Karpas-422 (cell line): ENCODE results near the gene TRAP1. TPM values are rescaled to one million over a fixed set of nuclear protein-coding genes. Genes with fewer than 3 reads are reported as not detected.
A peak's percentile ranks its signal among the peaks of the same experiment; 100 is the strongest.

Source experiments
- DNase-seq: peaks from one replicate; pipeline ENCODE4 v3.0.0-alpha.2; 2015
- H2AFZ ChIP-seq: fragments of 200-600 bp; sonication (generic); 2 replicates; pipeline ENCODE4 v1.6.1; 2014; ENCODE audit warnings: antibody characterized with exemption, low read length, mixed read lengths
- H3K27ac ChIP-seq: fragments of 200-600 bp; sonication (generic); 2 replicates; pipeline ENCODE4 v1.5.1; 2014; ENCODE audit warnings: mild to moderate bottlenecking, low read length, moderate library complexity
- H3K27me3 ChIP-seq: fragments of 200-600 bp; sonication (generic); 2 replicates; pipeline ENCODE4 v1.6.1; 2014; ENCODE audit warnings: low read length, mixed read lengths
- H3K36me3 ChIP-seq: fragments of 200-600 bp; sonication (generic); 2 replicates; pipeline ENCODE4 v1.6.1; 2014; ENCODE audit warnings: low read length, mixed read lengths; ENCODE audit not compliant: insufficient read depth
- H3K4me1 ChIP-seq: fragments of 200-600 bp; sonication (generic); 2 replicates; pipeline ENCODE4 v1.6.1; 2014; ENCODE audit warnings: mild to moderate bottlenecking, low read length, mixed read lengths
- H3K4me2 ChIP-seq: fragments of 200-600 bp; sonication (generic); 2 replicates; pipeline ENCODE4 v1.6.1; 2014; ENCODE audit warnings: low read length, low read depth, mild to moderate bottlenecking; ENCODE audit not compliant: poor library complexity, severe bottlenecking
- H3K4me3 ChIP-seq: fragments of 200-600 bp; sonication (generic); 2 replicates; pipeline ENCODE4 v1.5.1; 2014; ENCODE audit warnings: mild to moderate bottlenecking, antibody characterized with exemption, low read length, mixed read lengths
- H3K79me2 ChIP-seq: fragments of 200-600 bp; sonication (generic); 2 replicates; pipeline ENCODE4 v1.6.1; 2014; ENCODE audit warnings: mild to moderate bottlenecking, low read length, mixed read lengths
- H3K9ac ChIP-seq: fragments of 200-600 bp; sonication (generic); 2 replicates; pipeline ENCODE4 v1.6.0; 2014; ENCODE audit warnings: low read length
- H3K9me2 ChIP-seq: fragments of 200-600 bp; sonication (generic), shearing (Covaris generic); replicated peaks from 2 replicates; pipeline ENCODE4 v1.6.0; 2014; ENCODE audit warnings: mild to moderate bottlenecking, low read length, moderate library complexity; ENCODE audit not compliant: insufficient read depth
- H3K9me3 ChIP-seq: fragments of 300-700, 200-600 bp; sonication (generic); 2 replicates; pipeline ENCODE4 v1.6.1; 2014; ENCODE audit warnings: low read length, mixed read lengths
- H4K20me1 ChIP-seq: fragments of 200-600 bp; sonication (generic); 2 replicates; pipeline ENCODE4 v1.6.1; 2014; ENCODE audit warnings: mild to moderate bottlenecking, antibody characterized with exemption, low read length, low read depth; ENCODE audit not compliant: insufficient read depth
- total RNA-seq: library from RNA; depleted of rRNA; stranded (reverse); fragments of >200 nt; shearing (Covaris generic); gene quantifications from 2 replicates; pipeline ENCODE4 v1.2.3, GENCODE V29; 2014; ENCODE audit warnings: low replicate concordance

The TRAP1 gene
- total RNA-seq, 1 experiment from 2014 or later = 195 TPM

GRCh38 chr16:3727806-3728381 lies 10.6 kb upstream of the TRAP1 start:
- Histone ChIP-seq H3K9ac (no peak overlapping the region), H3K4me3 (no peak overlapping the region), H3K27me3 (no peaks in the 10 kb centered on the region), H3K79me2 (no peaks in the 10 kb centered on the region), H3K4me1 (peaks cover 4% of the 10 kb centered on the region; the same call in 1 of the 2 replicates), H3K27ac (no peak overlapping the region), H3K36me3 (0 out of 2 replicates have a peak, but pooled peaks cover 5% of the 10 kb centered on the region), H3K9me2 (no peaks in the 10 kb centered on the region), H3K4me2 (no peak overlapping the region), H2AFZ (no peak overlapping the region), H3K9me3 (no peaks in the 10 kb centered on the region), H4K20me1 (no peaks in the 10 kb centered on the region)
- DNase-seq = no peak

GRCh38 chr16:3726021-3726687 lies 8.8 kb upstream of the TRAP1 start:
- Histone ChIP-seq H3K4me1 (peaks cover 4% of the 10 kb centered on the region; the same call in 1 of the 2 replicates), H3K4me3 (no peak overlapping the region), H3K9ac (no peak overlapping the region), H3K9me2 (no peaks in the 10 kb centered on the region), H3K27me3 (no peaks in the 10 kb centered on the region), H3K36me3 (0 out of 2 replicates have a peak, but pooled peaks cover 5% of the 10 kb centered on the region), H3K4me2 (no peak overlapping the region), H3K9me3 (no peaks in the 10 kb centered on the region), H3K79me2 (no peaks in the 10 kb centered on the region), H3K27ac (no peak overlapping the region), H2AFZ (no peak overlapping the region), H4K20me1 (no peaks in the 10 kb centered on the region)
- DNase-seq = no peak

GRCh38 chr16:3725276-3725675 lies 8.0 kb upstream of the TRAP1 start:
- Histone ChIP-seq H3K9me2 (no peaks in the 10 kb centered on the region), H4K20me1 (no peaks in the 10 kb centered on the region), H3K36me3 (0 out of 2 replicates have a peak, but pooled peaks cover 5% of the 10 kb centered on the region), H3K9me3 (no peaks in the 10 kb centered on the region), H3K4me2 (no peak overlapping the region), H3K4me3 (no peak overlapping the region), H2AFZ (no peak overlapping the region), H3K79me2 (no peaks in the 10 kb centered on the region), H3K4me1 (peaks cover 4% of the 10 kb centered on the region; the same call in 1 of the 2 replicates), H3K27me3 (no peaks in the 10 kb centered on the region), H3K9ac (no peak overlapping the region), H3K27ac (no peak overlapping the region)
- no peak for DNase-seq

GRCh38 chr16:3722508-3722907 lies 5.2 kb upstream of the TRAP1 start:
- no peak overlapping the region for H3K27ac ChIP-seq
- H3K4me1 ChIP-seq = peaks cover 14% of the 10 kb centered on the region
- no peaks in the 10 kb centered on the region for H4K20me1 ChIP-seq
- no peak overlapping the region for H3K9ac ChIP-seq
- no peaks in the 10 kb centered on the region for H3K9me3 ChIP-seq
- H3K4me2 ChIP-seq = no peak overlapping the region
- peaks cover 8% of the 10 kb centered on the region; the same call in 1 of the 2 replicates for H3K79me2 ChIP-seq
- no peaks in the 10 kb centered on the region for H3K9me2 ChIP-seq
- H3K4me3 ChIP-seq = no peak overlapping the region
- no peak for DNase-seq
- 0 out of 2 replicates have a peak, but pooled peaks cover under 1% of the 10 kb centered on the region for H3K36me3 ChIP-seq
- no peaks in the 10 kb centered on the region for H3K27me3 ChIP-seq
- no peak overlapping the region for H2AFZ ChIP-seq

GRCh38 chr16:3720418-3720817 lies 3.1 kb upstream of the TRAP1 start:
- H3K79me2 ChIP-seq = peaks cover 27% of the 10 kb centered on the region
- peaks cover 23% of the 10 kb centered on the region for H3K4me1 ChIP-seq
- H2AFZ ChIP-seq = no peak overlapping the region
- no peaks in the 10 kb centered on the region; the same call in 1 of the 2 replicates for H4K20me1 ChIP-seq
- no peaks in the 10 kb centered on the region; the same call in 1 of the 2 replicates for H3K36me3 ChIP-seq
- H3K27me3 ChIP-seq = no peaks in the 10 kb centered on the region
- H3K9me2 ChIP-seq = no peaks in the 10 kb centered on the region
- no peak overlapping the region for H3K27ac ChIP-seq
- H3K9ac ChIP-seq = no peak overlapping the region
- H3K9me3 ChIP-seq = no peaks in the 10 kb centered on the region
- H3K4me3 ChIP-seq = no peak overlapping the region
- DNase-seq = no peak
- no peak overlapping the region for H3K4me2 ChIP-seq

GRCh38 chr16:3718628-3719027 lies 1.3 kb upstream of the TRAP1 start:
- Histone ChIP-seq H3K27ac (no peak overlapping the region), H2AFZ (no peak overlapping the region), H3K9me3 (no peaks in the 10 kb centered on the region), H3K4me2 (peak overlapping the region; percentile 98), H3K4me1 (peaks cover 20% of the 10 kb centered on the region), H3K9me2 (no peaks in the 10 kb centered on the region), H3K36me3 (peaks cover 13% of the 10 kb centered on the region; the same call in 1 of the 2 replicates), H3K4me3 (peak overlapping the region; percentile 99; the same call in 1 of the 2 replicates), H3K9ac (no peak overlapping the region), H3K27me3 (no peaks in the 10 kb centered on the region), H3K79me2 (peaks cover 45% of the 10 kb centered on the region), H4K20me1 (peaks cover 4% of the 10 kb centered on the region; the same call in 1 of the 2 replicates)
- no peak for DNase-seq

- peak overlapping the region; percentile 99 for H3K4me3 ChIP-seq
- peaks cover 20% of the 10 kb centered on the region for H3K4me1 ChIP-seq
- no peaks in the 10 kb centered on the region for H3K27me3 ChIP-seq
- H3K9me2 ChIP-seq = no peaks in the 10 kb centered on the region
- H3K27ac ChIP-seq = peak overlapping the region; percentile 79
- peak; percentile 62 for DNase-seq
- peaks cover 4% of the 10 kb centered on the region; the same call in 1 of the 2 replicates for H4K20me1 ChIP-seq
- peak overlapping the region; percentile 98 for H3K4me2 ChIP-seq
- peak overlapping the region; percentile 100 for H3K9ac ChIP-seq
- no peaks in the 10 kb centered on the region for H3K9me3 ChIP-seq
- H3K36me3 ChIP-seq = peaks cover 20% of the 10 kb centered on the region
- H3K79me2 ChIP-seq = peaks cover 51% of the 10 kb centered on the region
- H2AFZ ChIP-seq = peak overlapping the region; percentile 86; the same call in 1 of the 2 replicates
These were observed 681 bp upstream of the TRAP1 start for GRCh38 chr16:3718019-3718391.

GRCh38 chr16:3716831-3717234 lies 491 bp downstream of the TRAP1 start:
- no peaks in the 10 kb centered on the region for H3K9me2 ChIP-seq
- DNase-seq = peak; percentile 84
- peaks cover 25% of the 10 kb centered on the region for H3K36me3 ChIP-seq
- peaks cover 20% of the 10 kb centered on the region for H3K4me1 ChIP-seq
- peaks cover 62% of the 10 kb centered on the region for H3K79me2 ChIP-seq
- H4K20me1 ChIP-seq = peaks cover 5% of the 10 kb centered on the region; the same call in 1 of the 2 replicates
- H2AFZ ChIP-seq = peak overlapping the region; percentile 95; the same call in 1 of the 2 replicates
- H3K9me3 ChIP-seq = no peaks in the 10 kb centered on the region
- H3K27ac ChIP-seq = peak overlapping the region; percentile 74
- peak overlapping the region; percentile 100 for H3K9ac ChIP-seq
- peak overlapping the region; percentile 98 for H3K4me2 ChIP-seq
- H3K4me3 ChIP-seq = peak overlapping the region; percentile 99
- H3K27me3 ChIP-seq = no peaks in the 10 kb centered on the region
